A549 (cell line): ENCODE data around the gene MRPL55. TPM values are rescaled to one million over a fixed set of nuclear protein-coding genes. Genes with fewer than 3 reads are reported as not detected.

Source experiments
- ATAC-seq, 2 experiments: fragments of 200-7000 bp in 1 of 2; fragments of >200 bp in 1 of 2; cut with Nextera tagmentation in 1 of 2; cut with Tn5 transposase in 1 of 2; 3 replicates each; pipeline versions ENCODE4 v1.8.0 to v1.9.1; 2018 to 2020; ENCODE audit warnings: mild to moderate bottlenecking in 1 of 2, moderate library complexity in 1 of 2
- CTCF ChIA-PET: fragments of 300-600 bp; sonication (Branson Sonifier 250); formaldehyde crosslinking; extraction: SDS; loops from one replicate; lab custom pipeline; 2021; ENCODE audit warnings: antibody characterized with exemption, inconsistent platforms; lab: Yijun Ruan, JAX
- POLR2A ChIA-PET: fragments of 350-600 bp; formaldehyde crosslinking; extraction: SDS; loops from one replicate; lab custom pipeline; 2021; ENCODE audit warnings: antibody characterized with exemption, inconsistent platforms; lab: Yijun Ruan, JAX
- DNase-seq, 2 experiments: peaks; one replicate each; pipeline versions ENCODE4 v3.0.0 to v3.0.0-alpha.2; 2011 to 2016; ENCODE audit warnings: low read depth in 1 of 2, low spot score in 1 of 2
- FAIRE-seq: peaks from 2 replicates; lab custom pipeline; 2011; peaks lifted over from hg19 to GRCh38; lab: Jason Lieb, UNC
- H3K27ac ChIP-seq, 2 experiments: fragments of >200 bp; sonication (Bioruptor Twin); formaldehyde crosslinking; 3 replicates each; pipeline ENCODE4 v1.5.1; 2016 to 2017
- H3K4me1 ChIP-seq: fragments of >200 bp; sonication (Bioruptor Twin); formaldehyde crosslinking; 3 replicates; pipeline ENCODE4 v1.6.1; 2016
- H3K4me2 ChIP-seq: fragments of >200 bp; sonication (Bioruptor Twin); formaldehyde crosslinking; 3 replicates; pipeline ENCODE4 v1.6.1; 2016
- H3K4me3 ChIP-seq: fragments of >200 bp; sonication (Bioruptor Twin); formaldehyde crosslinking; 3 replicates; pipeline ENCODE4 v1.5.1; 2016
- H3K9me3 ChIP-seq: fragments of >200 bp; sonication (Bioruptor Twin); formaldehyde crosslinking; 3 replicates; pipeline ENCODE4 v1.6.1; 2016
- CBX2 ChIP-seq: fragments of 200-600 bp; sonication (generic); IDR thresholded peaks from 2 replicates; pipeline ENCODE4 v1.6.1; 2016; ENCODE audit warnings: low read depth, mild to moderate bottlenecking, borderline replicate concordance
- CBX8 ChIP-seq: fragments of 200-600 bp; sonication (generic); IDR thresholded peaks from 2 replicates; pipeline ENCODE4 v1.6.1; 2016
- CEBPB ChIP-seq, 2 experiments: fragments of >200 bp in 1 of 2; sonication (Bioruptor Twin) in 1 of 2; formaldehyde crosslinking in 1 of 2; IDR thresholded peaks; 2 replicates each; pipeline ENCODE4 v1.6.1; 2012 to 2016
- CHD4 ChIP-seq: fragments of 200-600 bp; sonication (generic); IDR thresholded peaks from 2 replicates; pipeline ENCODE4 v1.6.1; 2016; ENCODE audit warnings: antibody characterized with exemption, mild to moderate bottlenecking, borderline replicate concordance
- GATA3 ChIP-seq: IDR thresholded peaks from 2 replicates; pipeline ENCODE4 v1.6.1; 2012; ENCODE audit warnings: borderline replicate concordance
- HDAC2 ChIP-seq: fragments of 200-600 bp; sonication (generic); IDR thresholded peaks from 2 replicates; pipeline ENCODE4 v1.6.1; 2016
- HOXA7 ChIP-seq: fragments of 250-450 bp; sonication (Bioruptor Pico); IDR thresholded peaks from 2 replicates; pipeline ENCODE4 v1.5.0; 2020; ENCODE audit warnings: mild to moderate bottlenecking, moderate library complexity
- HOXB13 ChIP-seq: fragments of 250-450 bp; sonication (Bioruptor Pico); IDR thresholded peaks from 2 replicates; pipeline ENCODE4 v1.5.0; 2020; ENCODE audit warnings: low read depth, mild to moderate bottlenecking, moderate library complexity
- KDM1A ChIP-seq: fragments of 200-600 bp; sonication (generic); IDR thresholded peaks from 2 replicates; pipeline ENCODE4 v1.6.1; 2016; ENCODE audit warnings: low read depth, mild to moderate bottlenecking
- MAZ ChIP-seq: fragments of 150-350 bp; IDR thresholded peaks from 2 replicates; pipeline ENCODE4 v1.6.1; 2014; ENCODE audit warnings: antibody characterized with exemption, low read depth, low read length, borderline replicate concordance
- MYC ChIP-seq: IDR thresholded peaks from 2 replicates; pipeline ENCODE4 v1.6.1; 2012; ENCODE audit warnings: mild to moderate bottlenecking, inconsistent platforms, low read length, improper control_type of control experiment, borderline replicate concordance
- NPAS2 ChIP-seq: fragments of 250-450 bp; sonication (Bioruptor Pico); IDR thresholded peaks from 2 replicates; pipeline ENCODE4 v1.8.0; 2022; ENCODE audit warnings: mild to moderate bottlenecking, moderate library complexity, borderline replicate concordance
- PHF8 ChIP-seq: fragments of 200-600 bp; sonication (generic); IDR thresholded peaks from 2 replicates; pipeline ENCODE4 v1.6.1; 2016; ENCODE audit warnings: low read depth, mild to moderate bottlenecking, antibody characterized with exemption, moderate library complexity, borderline replicate concordance
- RARB ChIP-seq: fragments of 250-450 bp; sonication (Bioruptor Pico); IDR thresholded peaks from 2 replicates; pipeline ENCODE4 v1.8.0; 2021; ENCODE audit warnings: mild to moderate bottlenecking, moderate library complexity
- RFX5 ChIP-seq: fragments of 450-650 bp; IDR thresholded peaks from 2 replicates; pipeline ENCODE4 v1.7.1; 2014; ENCODE audit warnings: antibody characterized with exemption, mild to moderate bottlenecking, moderate library complexity
- RNF2 ChIP-seq: fragments of 200-600 bp; sonication (generic); IDR thresholded peaks from 2 replicates; pipeline ENCODE4 v1.6.1; 2016; ENCODE audit warnings: low read depth, mild to moderate bottlenecking, antibody characterized with exemption, moderate library complexity, borderline replicate concordance
- TP53 ChIP-seq: fragments of 250-450 bp; sonication (Bioruptor Pico); IDR thresholded peaks from 2 replicates; pipeline ENCODE4 v1.5.0; 2021; ENCODE audit warnings: mild to moderate bottlenecking, moderate library complexity
- ZC3H11A ChIP-seq: fragments of 450-650 bp; IDR thresholded peaks from 2 replicates; pipeline ENCODE4 v1.6.1; 2014; ENCODE audit warnings: antibody characterized with exemption, mild to moderate bottlenecking
- ZSCAN20 ChIP-seq: fragments of 250-450 bp; sonication (Bioruptor Pico); IDR thresholded peaks from 2 replicates; pipeline ENCODE4 v1.8.0; 2022; ENCODE audit warnings: mild to moderate bottlenecking, moderate library complexity
- WGBS: methylation state at CpG from one replicate; pipeline ENCODE4 v1.1.6; 2017; ENCODE audit errors: missing lambda C conversion rate; 5-methylcytosine and 5-hydroxymethylcytosine counted together
- polyA plus RNA-seq, 4 experiments: library from polyadenylated mRNA; depleted of rRNA in 3 of 4; stranded (reverse); fragments of >200 nt; fragmentation: RNase III in 1 of 4; extraction: RNeasy Plus Mini Kit Qiagen cat#74134 plus additional on column Dnase treatment in 1 of 4; gene quantifications; 2 replicates in 3 of 4; 3 replicates in 1 of 4; pipeline ENCODE4 v1.2.3, GENCODE V29; 2011 to 2017
- TF ChIP-seq, protein P1 (sequence below): IDR thresholded peaks from 2 replicates; pipeline ENCODE4 v1.6.1; 2012; ENCODE audit warnings: low read depth, borderline replicate concordance
- TF ChIP-seq, protein P2 (sequence below): IDR thresholded peaks from 2 replicates; pipeline ENCODE4 v1.6.1; 2012
- TF ChIP-seq, protein P3 (sequence below): fragments of >200 bp; sonication (Bioruptor Twin); formaldehyde crosslinking; IDR thresholded peaks from 3 replicates; pipeline ENCODE4 v1.6.1; 2016
- TF ChIP-seq, protein P4 (sequence below): fragments of 450-650 bp; IDR thresholded peaks from 2 replicates; pipeline ENCODE4 v1.6.1; 2014; ENCODE audit warnings: antibody characterized with exemption
- TF ChIP-seq, protein P5 (sequence below): fragments of 200-600 bp; sonication (generic); IDR thresholded peaks from 2 replicates; pipeline ENCODE4 v1.6.1; 2016; ENCODE audit warnings: antibody characterized with exemption, mild to moderate bottlenecking, moderate library complexity

Gene MRPL55
- polyA plus RNA-seq, 2 of the 4 experiments (the other 2 are of a cell fraction): 54.2 to 80.0 TPM

DNA sequence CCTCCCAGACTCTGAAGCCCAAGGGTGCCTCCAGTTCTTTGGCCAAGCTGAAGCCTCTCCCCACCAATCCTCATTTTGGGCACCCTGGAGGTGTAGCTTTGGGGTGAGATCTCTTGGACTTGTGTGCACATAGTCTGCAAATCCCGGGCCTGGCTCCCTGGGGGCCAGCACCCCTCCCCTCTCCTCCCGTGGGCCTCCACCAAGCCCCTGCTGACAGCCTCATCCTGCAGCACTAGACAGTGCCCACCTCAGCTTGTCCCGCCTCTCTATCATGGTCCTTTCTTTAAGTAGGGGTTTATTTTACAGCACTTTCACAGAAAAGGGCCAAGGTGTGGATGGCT lies 43.8 kb upstream of the MRPL55 start:
- peaks cover 5% of the 10 kb centered on the region; the same call in 1 of the 3 replicates for H3K4me1 ChIP-seq
- no peak overlapping the region for H3K4me3 ChIP-seq
- TF ChIP-seq MAZ (no peak), RARB (CRISPR knock-in tag) (no peak), CBX8 (no peak)
- CTCF ChIA-PET: interaction anchor here (8.2 kb wide), 1 partner anchor 13 kb away, joined by 89 read pairs; the partner anchor contains the start of gene IBA57
- no peak overlapping the region for H3K4me2 ChIP-seq
- H3K27ac ChIP-seq: no peak overlapping the region
- POLR2A ChIA-PET: interaction anchor here (4.0 kb wide), 1 partner anchor 12 kb away, joined by 35 read pairs; the partner anchor contains the start of gene IBA57
- FAIRE-seq: no peak
- no peak for DNase-seq
- no peak for ATAC-seq
- WGBS: 79% methylated on average over 3 of the region's 3 CpGs
- no peaks in the 10 kb centered on the region for H3K9me3 ChIP-seq

DNA sequence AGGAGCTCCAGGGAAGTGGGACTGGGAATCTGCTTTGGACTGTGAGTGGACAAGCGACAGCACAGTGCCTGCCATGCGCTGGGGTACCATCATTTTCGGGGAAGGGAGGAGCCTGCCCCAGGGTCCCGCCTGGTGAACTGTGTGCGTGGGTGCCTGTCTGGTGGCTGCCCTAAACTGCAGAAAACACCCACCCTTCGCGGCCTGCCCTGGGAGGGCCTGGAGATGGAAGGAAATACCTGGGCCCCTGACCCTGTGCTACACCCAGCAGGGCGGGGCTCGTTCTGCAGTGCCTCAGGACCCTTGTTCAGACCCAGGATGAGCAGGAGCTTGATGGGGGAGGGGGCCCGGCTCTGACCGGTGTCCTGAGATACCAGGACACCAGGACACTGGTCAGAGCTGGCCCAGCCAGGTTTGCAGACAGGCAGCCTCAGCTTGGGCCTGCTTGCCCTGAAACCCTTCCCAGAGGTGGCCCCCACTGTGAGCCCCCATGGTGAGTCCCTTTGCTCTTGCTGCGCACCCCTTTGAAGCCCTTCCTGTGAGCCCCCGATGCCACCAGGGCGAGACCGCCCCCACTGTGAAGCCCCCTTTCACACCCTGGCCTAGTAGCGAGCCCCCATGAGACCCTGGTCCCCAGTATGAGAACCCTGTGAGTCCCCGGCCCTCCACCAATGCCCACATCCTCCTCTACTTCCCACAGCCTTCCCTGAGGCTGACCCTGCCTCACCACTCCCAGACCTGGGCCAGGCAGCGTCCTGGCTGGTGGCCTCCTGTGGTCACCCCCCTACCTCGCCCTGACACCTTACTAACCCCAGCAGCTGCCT lies 43.2 kb upstream of the MRPL55 start:
- ChIA-PET CTCF (interaction anchor here (1.5 to 8.2 kb wide), 3 partner anchors 13 to 22 kb away, joined by 4 to 89 read pairs (median 5); partner anchors contain the start of gene IBA57), POLR2A (interaction anchor here (4.0 kb wide), 1 partner anchor 13 kb away, joined by 35 read pairs; the partner anchor contains the start of gene IBA57)
- FAIRE-seq (no peak), DNase-seq (no peak), ATAC-seq (no peak)
- no peak for TF ChIP-seq NPAS2 (CRISPR knock-in tag)
- no peak for TF ChIP-seq RNF2
- TF ChIP-seq CBX8: no peak
- TF ChIP-seq ZC3H11A: no peak
- no peak for TF ChIP-seq GATA3
- TF ChIP-seq CHD4: no peak
- no peak for TF ChIP-seq PHF8
- TF ChIP-seq ZSCAN20 (CRISPR knock-in tag): no peak
- TF ChIP-seq, protein P1, sequence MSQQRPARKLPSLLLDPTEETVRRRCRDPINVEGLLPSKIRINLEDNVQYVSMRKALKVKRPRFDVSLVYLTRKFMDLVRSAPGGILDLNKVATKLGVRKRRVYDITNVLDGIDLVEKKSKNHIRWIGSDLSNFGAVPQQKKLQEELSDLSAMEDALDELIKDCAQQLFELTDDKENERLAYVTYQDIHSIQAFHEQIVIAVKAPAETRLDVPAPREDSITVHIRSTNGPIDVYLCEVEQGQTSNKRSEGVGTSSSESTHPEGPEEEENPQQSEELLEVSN: no peak
- no peak for TF ChIP-seq CEBPB (IDR thresholded peaks at IDR 0.05)
- Histone ChIP-seq H3K4me3 (no peak overlapping the region), H3K27ac (no peak overlapping the region), H3K9me3 (no peaks in the 10 kb centered on the region), H3K4me1 (peaks cover 5% of the 10 kb centered on the region; the same call in 1 of the 3 replicates), H3K4me2 (no peak overlapping the region)
- 79% methylated on average over 14 of the region's 19 CpGs for WGBS

DNA sequence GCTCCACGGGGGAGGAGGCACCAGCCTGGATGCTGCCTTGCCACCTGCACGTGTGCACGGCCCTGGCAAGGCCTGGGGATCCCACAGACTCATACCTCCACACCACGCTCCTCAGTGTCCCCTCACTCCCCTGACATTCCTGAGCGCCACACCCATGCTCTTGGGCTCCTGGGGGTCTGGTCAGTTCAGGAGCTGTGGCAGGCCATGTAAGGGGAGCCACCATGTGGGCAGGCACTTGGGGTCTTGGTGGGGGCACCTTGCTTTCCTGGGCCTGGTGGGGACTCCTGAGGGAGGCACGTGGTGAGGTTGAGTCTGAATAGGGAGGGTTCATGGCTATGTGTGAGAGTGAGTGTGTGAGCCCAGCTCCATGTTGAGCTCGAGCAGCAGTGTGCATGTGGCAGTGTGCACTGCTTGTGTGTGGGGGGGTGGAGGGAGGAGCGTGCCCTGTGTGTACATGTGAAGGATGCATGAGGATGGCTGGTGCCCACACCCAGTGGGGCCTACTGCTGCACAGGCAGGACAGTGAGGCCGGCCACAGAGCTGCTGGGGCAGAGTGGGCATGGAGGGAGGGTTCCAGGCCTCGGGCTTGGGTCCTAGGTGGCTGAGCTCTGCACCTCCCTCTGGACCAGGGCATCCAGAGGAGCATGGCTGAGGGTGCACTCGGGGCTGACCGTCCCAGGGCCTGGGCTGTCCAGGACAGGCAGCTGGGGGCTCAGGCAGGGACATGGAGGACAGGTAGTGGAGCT lies 42.3 kb upstream of the MRPL55 start:
- Histone ChIP-seq H3K27ac (no peak overlapping the region), H3K4me1 (peaks cover 5% of the 10 kb centered on the region; the same call in 1 of the 3 replicates), H3K4me3 (no peak overlapping the region), H3K4me2 (no peak overlapping the region), H3K9me3 (no peaks in the 10 kb centered on the region)
- ATAC-seq (peak; percentile 6 to 8; a peak in 5 of 6 replicates), DNase-seq (no peak), FAIRE-seq (no peak)
- CTCF ChIA-PET: interaction anchor here (1.5 to 8.2 kb wide), 4 partner anchors 11 to 21 kb away, joined by 4 to 89 read pairs (median 5); partner anchors contain the start of gene IBA57
- POLR2A ChIA-PET: interaction anchor here (1.6 to 4.0 kb wide), 2 partner anchors 8 to 14 kb away, joined by 4 to 35 read pairs; partner anchors contain the start of gene IBA57
- 84% methylated on average over 10 of the region's 12 CpGs for WGBS
- TF ChIP-seq MAZ: no peak
- TF ChIP-seq RFX5: no peak
- no peak for TF ChIP-seq TP53
- TF ChIP-seq HOXA7: no peak
- TF ChIP-seq, protein P2, sequence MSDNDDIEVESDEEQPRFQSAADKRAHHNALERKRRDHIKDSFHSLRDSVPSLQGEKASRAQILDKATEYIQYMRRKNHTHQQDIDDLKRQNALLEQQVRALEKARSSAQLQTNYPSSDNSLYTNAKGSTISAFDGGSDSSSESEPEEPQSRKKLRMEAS: no peak
- no peak for TF ChIP-seq HDAC2
- TF ChIP-seq CBX2: no peak
- TF ChIP-seq, protein P3, sequence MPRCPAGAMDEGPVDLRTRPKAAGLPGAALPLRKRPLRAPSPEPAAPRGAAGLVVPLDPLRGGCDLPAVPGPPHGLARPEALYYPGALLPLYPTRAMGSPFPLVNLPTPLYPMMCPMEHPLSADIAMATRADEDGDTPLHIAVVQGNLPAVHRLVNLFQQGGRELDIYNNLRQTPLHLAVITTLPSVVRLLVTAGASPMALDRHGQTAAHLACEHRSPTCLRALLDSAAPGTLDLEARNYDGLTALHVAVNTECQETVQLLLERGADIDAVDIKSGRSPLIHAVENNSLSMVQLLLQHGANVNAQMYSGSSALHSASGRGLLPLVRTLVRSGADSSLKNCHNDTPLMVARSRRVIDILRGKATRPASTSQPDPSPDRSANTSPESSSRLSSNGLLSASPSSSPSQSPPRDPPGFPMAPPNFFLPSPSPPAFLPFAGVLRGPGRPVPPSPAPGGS: no peak
- TF ChIP-seq RARB (CRISPR knock-in tag): no peak
- no peak for TF ChIP-seq KDM1A
- TF ChIP-seq, protein P4, sequence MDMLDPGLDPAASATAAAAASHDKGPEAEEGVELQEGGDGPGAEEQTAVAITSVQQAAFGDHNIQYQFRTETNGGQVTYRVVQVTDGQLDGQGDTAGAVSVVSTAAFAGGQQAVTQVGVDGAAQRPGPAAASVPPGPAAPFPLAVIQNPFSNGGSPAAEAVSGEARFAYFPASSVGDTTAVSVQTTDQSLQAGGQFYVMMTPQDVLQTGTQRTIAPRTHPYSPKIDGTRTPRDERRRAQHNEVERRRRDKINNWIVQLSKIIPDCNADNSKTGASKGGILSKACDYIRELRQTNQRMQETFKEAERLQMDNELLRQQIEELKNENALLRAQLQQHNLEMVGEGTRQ: no peak
- TF ChIP-seq, protein P5, sequence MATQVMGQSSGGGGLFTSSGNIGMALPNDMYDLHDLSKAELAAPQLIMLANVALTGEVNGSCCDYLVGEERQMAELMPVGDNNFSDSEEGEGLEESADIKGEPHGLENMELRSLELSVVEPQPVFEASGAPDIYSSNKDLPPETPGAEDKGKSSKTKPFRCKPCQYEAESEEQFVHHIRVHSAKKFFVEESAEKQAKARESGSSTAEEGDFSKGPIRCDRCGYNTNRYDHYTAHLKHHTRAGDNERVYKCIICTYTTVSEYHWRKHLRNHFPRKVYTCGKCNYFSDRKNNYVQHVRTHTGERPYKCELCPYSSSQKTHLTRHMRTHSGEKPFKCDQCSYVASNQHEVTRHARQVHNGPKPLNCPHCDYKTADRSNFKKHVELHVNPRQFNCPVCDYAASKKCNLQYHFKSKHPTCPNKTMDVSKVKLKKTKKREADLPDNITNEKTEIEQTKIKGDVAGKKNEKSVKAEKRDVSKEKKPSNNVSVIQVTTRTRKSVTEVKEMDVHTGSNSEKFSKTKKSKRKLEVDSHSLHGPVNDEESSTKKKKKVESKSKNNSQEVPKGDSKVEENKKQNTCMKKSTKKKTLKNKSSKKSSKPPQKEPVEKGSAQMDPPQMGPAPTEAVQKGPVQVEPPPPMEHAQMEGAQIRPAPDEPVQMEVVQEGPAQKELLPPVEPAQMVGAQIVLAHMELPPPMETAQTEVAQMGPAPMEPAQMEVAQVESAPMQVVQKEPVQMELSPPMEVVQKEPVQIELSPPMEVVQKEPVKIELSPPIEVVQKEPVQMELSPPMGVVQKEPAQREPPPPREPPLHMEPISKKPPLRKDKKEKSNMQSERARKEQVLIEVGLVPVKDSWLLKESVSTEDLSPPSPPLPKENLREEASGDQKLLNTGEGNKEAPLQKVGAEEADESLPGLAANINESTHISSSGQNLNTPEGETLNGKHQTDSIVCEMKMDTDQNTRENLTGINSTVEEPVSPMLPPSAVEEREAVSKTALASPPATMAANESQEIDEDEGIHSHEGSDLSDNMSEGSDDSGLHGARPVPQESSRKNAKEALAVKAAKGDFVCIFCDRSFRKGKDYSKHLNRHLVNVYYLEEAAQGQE: no peak
- no peak for TF ChIP-seq CBX8
- no peak for TF ChIP-seq MYC
- no peak for TF ChIP-seq HOXB13 (CRISPR knock-in tag)
